ENCODE measurements around the gene DTNBP1.

DNA sequence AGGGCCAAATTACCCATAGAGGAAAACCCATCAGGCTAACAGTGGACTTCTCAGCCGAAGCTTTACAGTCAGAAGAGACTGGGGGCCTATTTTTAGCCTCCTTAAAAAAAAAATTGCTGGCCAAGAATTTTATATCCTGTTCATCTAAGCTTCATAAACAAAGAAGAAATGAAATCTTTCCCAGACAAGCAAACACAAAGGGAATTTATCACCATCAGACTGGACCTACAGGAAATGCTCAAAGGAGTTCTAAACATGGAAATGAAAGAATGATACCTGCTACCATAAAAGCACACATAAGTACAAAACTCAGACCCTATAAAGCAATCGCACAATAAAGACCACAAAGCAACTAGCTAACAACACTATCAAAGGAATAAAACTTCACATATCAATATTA, 19.3 kb downstream of the DTNBP1 start:
- TF ChIP-seq CTCF (IDR thresholded peaks at IDR 0.05; ENCODE audit: low read length) (no peak), EZH2phosphoT487 (IDR thresholded peaks at IDR 0.05; ENCODE audit: low read length) (no peak)
